GM12875 (cell line): ENCODE data around the gene BMPR1B.
"Not testable (repeated sequence)": the region's sequence is repeated elsewhere in the genome, so short reads cannot be mapped to it uniquely, and the experiment has no call there.

Source experiments
- H3K4me3 ChIP-seq: one replicate; pipeline ENCODE4 v1.5.1; 2011; ENCODE audit warnings: low read depth, low read length, control low read depth
- CTCF ChIP-seq: IDR thresholded peaks from 2 replicates; pipeline ENCODE4 v1.5.1; 2011; ENCODE audit warnings: low read depth, mild to moderate bottlenecking, control low read depth, inconsistent platforms, low read length, moderate library complexity, borderline replicate concordance; ENCODE audit not compliant: insufficient read depth

BMPR1B gene

GRCh38 chr4:95161781-95162469, 404.2 kb downstream of the BMPR1B start:
- no peak overlapping the region for H3K4me3 ChIP-seq
- TF ChIP-seq CTCF, result no peak

GRCh38 chr4:95162867-95163266, 405.1 kb downstream of the BMPR1B start:
- TF ChIP-seq CTCF, result no peak
- no peak overlapping the region for H3K4me3 ChIP-seq

GRCh38 chr4:95165926-95166524, 408.3 kb downstream of the BMPR1B start:
- no peak overlapping the region for H3K4me3 ChIP-seq
- peak; percentile 37; the same call in 1 of the 2 replicates for TF ChIP-seq CTCF

GRCh38 chr4:95167805-95168204, 410.1 kb downstream of the BMPR1B start:
- H3K4me3 ChIP-seq, result no peak overlapping the region
- no peak for TF ChIP-seq CTCF

GRCh38 chr4:95170176-95170575, 412.4 kb downstream of the BMPR1B start:
- no peak overlapping the region for H3K4me3 ChIP-seq
- TF ChIP-seq CTCF, result no peak

GRCh38 chr4:95171377-95171776, 413.6 kb downstream of the BMPR1B start:
- not testable (repeated sequence) for H3K4me3 ChIP-seq

- TF ChIP-seq CTCF, result no peak
- H3K4me3 ChIP-seq, result no peak overlapping the region
These were observed 421.2 kb downstream of the BMPR1B start for GRCh38 chr4:95178938-95179337.
